ENCODE results near the gene TOM1L2.
A peak's percentile ranks its signal among the peaks of the same experiment; 100 is the strongest.

The TOM1L2 gene

GRCh38 chr17:17830740-17831207 lies 141.4 kb downstream of the TOM1L2 start:
- DNase-seq, result no peak

- DNase-seq, result no peak
These were observed 142.0 kb downstream of the TOM1L2 start for GRCh38 chr17:17830269-17830567.

GRCh38 chr17:17827826-17828621 lies 144.2 kb downstream of the TOM1L2 start:
- DNase-seq, result no peak

GRCh38 chr17:17826942-17827785 lies 145.0 kb downstream of the TOM1L2 start:
- DNase-seq, result no peak

GRCh38 chr17:17826342-17826713 lies 145.9 kb downstream of the TOM1L2 start:
- no peak for DNase-seq

GRCh38 chr17:17824783-17825614 lies 147.2 kb downstream of the TOM1L2 start:
- DNase-seq, result no peak

GRCh38 chr17:17824119-17824782 lies 147.9 kb downstream of the TOM1L2 start:
- no peak for DNase-seq

- peak; percentile 83 for DNase-seq
These were observed 148.6 kb downstream of the TOM1L2 start for GRCh38 chr17:17823433-17824118.

GRCh38 chr17:17822616-17823015 lies 149.6 kb downstream of the TOM1L2 start:
- no peak for DNase-seq

- DNase-seq, result no peak
These were observed 150.0 kb downstream of the TOM1L2 start for GRCh38 chr17:17822189-17822588.

- DNase-seq, result no peak
These were observed 151.6 kb downstream of the TOM1L2 start for GRCh38 chr17:17820463-17821158.

- DNase-seq, result no peak
These were observed 152.2 kb downstream of the TOM1L2 start for GRCh38 chr17:17820046-17820445.

- DNase-seq, result peak; percentile 93
These were observed 152.6 kb downstream of the TOM1L2 start for GRCh38 chr17:17819561-17819995.

GRCh38 chr17:17819111-17819510 lies 153.1 kb downstream of the TOM1L2 start:
- DNase-seq, result no peak

- no peak for DNase-seq
These were observed 154.1 kb downstream of the TOM1L2 start for GRCh38 chr17:17818088-17818526.

- DNase-seq, result no peak
These were observed 154.7 kb downstream of the TOM1L2 start for GRCh38 chr17:17817552-17817947.

GRCh38 chr17:17816831-17817551 lies 155.2 kb downstream of the TOM1L2 start:
- no peak for DNase-seq

- no peak for DNase-seq
These were observed 155.9 kb downstream of the TOM1L2 start for GRCh38 chr17:17816240-17816814.

- DNase-seq, result no peak
These were observed 156.6 kb downstream of the TOM1L2 start for GRCh38 chr17:17815436-17816200.

GRCh38 chr17:17815062-17815406 lies 157.2 kb downstream of the TOM1L2 start:
- DNase-seq, result no peak

Measured in inflammatory macrophage treated with lipopolysaccharide for 4 hours (primary cell).